ENCODE data around the gene IFITM1.
"Not testable (repeated sequence)": the region's sequence is repeated elsewhere in the genome, so short reads cannot be mapped to it uniquely, and the experiment has no call there.

Gene IFITM1

GRCh38 chr11:308740-309665 lies 4.8 kb upstream of the IFITM1 start:
- in situ Hi-C loops (cut with MboI; ENCODE audit: low sequenced_read_pairs), result not testable (repeated sequence)

- in situ Hi-C loops (cut with MboI; ENCODE audit: low sequenced_read_pairs), result not testable (repeated sequence)
Observed at GRCh38 chr11:309979-310572, 3.8 kb upstream of the IFITM1 start.

GRCh38 chr11:311013-311748 lies 2.7 kb upstream of the IFITM1 start:
- in situ Hi-C loops (cut with MboI; ENCODE audit: low sequenced_read_pairs), result not testable (repeated sequence)

- in situ Hi-C loops (cut with MboI; ENCODE audit: low sequenced_read_pairs), result no loop called here
Observed at GRCh38 chr11:312092-312816, 1.6 kb upstream of the IFITM1 start.

GRCh38 chr11:313304-313786 lies 495 bp upstream of the IFITM1 start:
- in situ Hi-C loops (cut with MboI; ENCODE audit: low sequenced_read_pairs), result no loop called here

- in situ Hi-C loops (cut with MboI; ENCODE audit: low sequenced_read_pairs), result not testable (repeated sequence)
Observed at GRCh38 chr11:314554-314875, 675 bp downstream of the IFITM1 start.

DNA sequence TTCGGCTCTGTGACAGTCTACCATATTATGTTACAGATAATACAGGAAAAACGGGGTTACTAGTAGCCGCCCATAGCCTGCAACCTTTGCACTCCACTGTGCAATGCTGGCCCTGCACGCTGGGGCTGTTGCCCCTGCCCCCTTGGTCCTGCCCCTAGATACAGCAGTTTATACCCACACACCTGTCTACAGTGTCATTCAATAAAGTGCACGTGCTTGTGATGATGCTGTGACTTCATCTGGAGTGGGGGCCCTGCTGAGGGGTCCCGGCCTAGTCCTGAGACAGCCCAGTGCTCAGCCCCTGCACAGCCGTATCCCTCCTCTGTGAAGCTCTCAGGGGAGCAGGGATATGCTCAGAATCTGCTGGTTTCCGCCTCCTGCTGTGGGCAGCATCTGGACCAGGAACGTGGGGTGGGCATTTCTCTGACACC lies 1.2 kb downstream of the IFITM1 start:
- in situ Hi-C loops (cut with MboI; ENCODE audit: low sequenced_read_pairs), result no loop called here

DNA sequence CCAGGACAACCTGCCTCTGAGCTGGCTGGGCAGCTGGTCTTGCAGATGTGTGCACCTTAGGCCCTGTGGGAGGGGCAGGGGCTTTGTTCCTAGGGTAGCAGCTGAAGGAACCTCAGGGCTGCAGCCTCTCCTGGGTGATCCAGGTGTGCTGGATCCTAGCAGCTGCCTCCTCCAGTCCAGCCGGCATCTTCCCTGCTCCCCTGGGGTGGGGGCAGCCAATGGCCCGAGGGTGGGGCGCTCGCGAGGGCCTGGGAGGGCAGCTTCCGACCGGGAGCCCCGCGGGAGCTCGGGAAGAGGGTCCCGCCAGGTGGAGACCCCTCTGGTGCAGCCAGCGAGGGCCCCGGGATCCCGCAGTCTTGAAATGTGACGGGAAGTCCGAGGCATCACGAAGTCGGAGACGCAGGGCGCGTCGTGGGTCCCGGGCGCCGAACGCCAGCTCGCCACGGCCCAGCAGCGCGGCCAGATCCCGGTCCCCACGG lies 1.7 kb downstream of the IFITM1 start:
- in situ Hi-C loops (cut with MboI; ENCODE audit: low sequenced_read_pairs), result no loop called here

DNA sequence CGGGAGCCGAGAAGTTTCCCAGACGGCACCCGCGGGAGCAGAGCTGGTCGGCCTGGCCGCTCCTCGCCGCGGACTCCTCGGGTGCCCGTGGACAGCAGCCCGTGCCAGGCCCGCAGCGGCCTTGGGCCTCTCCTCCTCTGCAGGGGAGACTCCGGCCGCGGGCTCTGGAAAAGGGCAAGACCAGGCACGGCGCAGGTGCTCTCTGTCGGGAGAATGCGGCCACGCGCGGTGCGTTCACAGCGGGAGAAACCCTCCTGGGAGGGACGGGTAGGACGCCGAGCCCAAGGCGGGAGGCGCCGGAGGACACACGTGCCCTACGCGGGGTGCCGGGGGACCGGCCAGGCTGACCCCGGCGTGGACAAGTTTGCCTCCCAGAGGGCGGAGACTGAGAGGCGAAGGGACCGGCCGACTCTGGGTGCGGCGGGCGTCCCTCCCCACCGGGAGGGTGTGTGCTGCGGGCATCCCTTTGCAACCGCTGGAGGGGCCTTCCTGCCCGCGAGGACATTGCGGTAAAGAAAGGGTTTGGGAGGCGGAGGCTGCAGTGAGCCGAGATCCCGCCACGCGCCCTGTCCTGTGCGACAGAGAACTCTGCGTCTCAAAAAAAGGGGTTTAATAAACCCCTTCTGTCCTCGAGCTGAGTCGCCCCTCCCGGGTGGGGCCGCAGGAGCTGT lies 2.3 kb downstream of the IFITM1 start:
- in situ Hi-C loops (cut with MboI; ENCODE audit: low sequenced_read_pairs), result no loop called here

- in situ Hi-C loops (cut with MboI; ENCODE audit: low sequenced_read_pairs), result no loop called here
Observed at GRCh38 chr11:316891-317301, 3.1 kb downstream of the IFITM1 start.

DNA sequence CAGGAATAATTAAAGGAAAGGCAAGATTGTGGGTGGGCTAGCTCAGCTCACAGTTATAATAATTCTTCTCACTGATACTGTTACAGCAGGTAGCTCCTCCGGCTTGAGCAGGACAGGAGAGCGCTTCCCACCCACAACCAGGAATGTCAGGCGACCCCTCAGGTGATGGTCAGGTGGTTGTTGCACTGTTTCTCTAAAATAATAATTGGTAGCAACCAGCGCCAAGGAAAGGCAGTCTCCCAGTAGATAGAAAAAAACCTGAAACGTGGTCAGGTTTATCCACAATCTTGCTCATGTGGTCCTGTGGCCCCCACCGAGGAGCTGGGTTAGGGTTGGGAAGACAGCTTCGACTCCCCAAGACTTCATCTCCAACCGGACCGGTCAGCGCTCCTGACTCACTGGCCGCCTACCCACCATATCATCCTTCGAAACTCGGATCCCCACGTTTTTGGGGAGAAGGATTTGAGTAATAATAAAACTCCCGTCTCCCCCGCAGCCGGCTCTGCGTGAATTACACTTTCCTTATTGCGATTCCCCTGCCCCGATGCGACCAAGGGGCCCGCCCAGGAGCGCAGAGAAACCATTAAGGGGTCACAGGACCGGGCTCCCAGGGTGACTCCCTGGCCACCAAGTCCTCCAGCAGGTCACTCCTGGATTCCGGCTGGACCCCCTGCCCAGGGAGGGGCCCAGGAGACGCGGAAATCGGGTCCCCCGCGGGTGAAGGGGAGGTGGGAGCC lies 4.0 kb downstream of the IFITM1 start:
- in situ Hi-C loops (cut with MboI; ENCODE audit: low sequenced_read_pairs), result not testable (repeated sequence)

GRCh38 chr11:318405-319120 lies 4.7 kb downstream of the IFITM1 start:
- in situ Hi-C loops (cut with MboI; ENCODE audit: low sequenced_read_pairs), result not testable (repeated sequence)

DNA sequence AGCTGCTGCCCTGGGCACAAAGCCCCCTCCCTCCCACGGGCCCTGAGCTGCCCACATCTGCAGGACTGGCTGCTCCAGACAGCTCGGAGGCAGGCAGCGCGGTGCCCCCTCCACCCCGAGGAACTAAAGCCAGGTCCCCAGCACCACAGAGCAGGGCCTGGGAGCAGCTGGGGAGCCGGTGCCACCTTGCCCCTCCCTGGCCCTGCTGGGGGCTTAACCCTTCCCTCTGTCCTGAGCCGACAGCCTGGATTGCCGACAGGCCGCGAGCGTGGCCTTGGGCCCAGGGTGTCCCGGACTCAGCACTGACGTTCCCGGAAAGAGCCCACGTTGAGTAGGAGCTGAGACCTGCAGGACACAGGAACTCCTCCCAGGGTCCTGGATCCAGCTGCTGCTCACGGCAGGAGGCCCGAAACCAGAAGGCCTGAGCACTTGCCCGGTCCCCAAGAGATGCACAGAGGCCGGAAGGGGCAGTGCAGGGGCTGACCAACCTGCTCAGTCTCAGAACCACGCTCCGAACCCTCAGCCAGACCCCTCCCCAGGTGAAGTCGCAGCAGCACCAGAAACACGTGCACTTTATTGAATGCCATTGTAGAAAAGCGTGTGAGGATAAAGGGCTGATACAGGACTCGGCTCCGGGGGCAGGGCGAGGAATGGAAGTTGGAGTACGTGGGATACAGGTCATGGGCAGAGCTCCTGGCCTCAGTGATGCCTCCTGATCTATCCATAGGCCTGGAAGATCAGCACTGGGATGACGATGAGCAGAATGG lies 5.5 kb downstream of the IFITM1 start:
- in situ Hi-C loops (cut with MboI; ENCODE audit: low sequenced_read_pairs), result not testable (repeated sequence)

DNA sequence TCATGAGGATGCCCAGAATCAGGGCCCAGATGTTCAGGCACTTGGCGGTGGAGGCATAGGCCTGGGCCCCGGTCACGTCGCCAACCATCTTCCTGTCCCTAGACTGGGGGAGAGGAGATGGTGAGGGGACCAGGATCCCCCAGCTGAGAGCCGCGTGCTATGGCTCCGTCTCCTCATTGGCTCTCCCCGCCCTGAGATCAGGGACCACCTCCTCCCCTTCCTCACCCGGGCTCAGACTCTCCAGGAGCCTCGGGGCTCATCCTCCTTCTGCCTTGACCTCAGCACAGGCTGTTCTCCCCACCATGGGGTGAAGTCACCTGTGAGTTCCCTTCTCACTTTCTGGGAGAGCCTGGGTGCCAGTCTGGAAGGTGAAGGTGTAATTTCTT lies 6.0 kb downstream of the IFITM1 start:
- in situ Hi-C loops (cut with MboI; ENCODE audit: low sequenced_read_pairs), result not testable (repeated sequence)

DNA sequence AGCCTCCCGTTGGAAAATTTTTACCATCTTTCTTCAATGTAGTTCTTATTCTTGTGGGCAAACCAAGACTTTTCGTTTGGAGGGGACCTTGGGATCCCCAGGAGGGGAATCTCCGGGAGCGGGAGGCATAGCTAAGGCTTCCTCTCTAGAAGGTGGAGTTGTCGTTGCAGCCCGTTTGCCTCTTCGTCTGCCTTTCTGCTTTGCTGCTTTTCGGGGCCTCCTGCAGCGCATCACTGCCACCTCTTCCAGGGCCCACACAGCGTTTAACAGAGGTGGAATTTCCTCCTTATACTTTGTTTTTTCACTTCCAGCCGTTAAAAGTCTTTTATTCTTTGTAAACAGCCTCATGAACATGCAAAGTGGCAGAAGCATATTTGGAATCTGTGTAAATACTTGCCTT lies 10.3 kb downstream of the IFITM1 start:
- in situ Hi-C loops (cut with MboI; ENCODE audit: low sequenced_read_pairs), result no loop called here

- in situ Hi-C loops (cut with MboI; ENCODE audit: low sequenced_read_pairs), result not testable (repeated sequence)
Observed at GRCh38 chr11:324593-325517, 11.0 kb downstream of the IFITM1 start.
